BLaER1 treated with 17β-estradiol and CSF1 and Interleukin-3, amounts not matched to agents 10 nM and 100 nM (cell line): ENCODE results near the gene FBXO41.

ENCODE experiments used
- H3K27ac ChIP-seq, 11 experiments: shearing (Covaris generic); formaldehyde crosslinking; 2 replicates each; pipeline ENCODE4 v1.8.1; 2022
- H3K27me3 ChIP-seq, 11 experiments: shearing (Covaris generic); formaldehyde crosslinking; 2 replicates each; pipeline ENCODE4 v1.8.1; 2022
- H3K36me3 ChIP-seq, 11 experiments: shearing (Covaris generic); formaldehyde crosslinking; 2 replicates each; pipeline ENCODE4 v1.8.1; 2022
- H3K4me1 ChIP-seq, 10 experiments: shearing (Covaris generic); formaldehyde crosslinking; 2 replicates each; pipeline ENCODE4 v1.8.1; 2022
- H3K4me2 ChIP-seq, 11 experiments: shearing (Covaris generic); formaldehyde crosslinking; 2 replicates each; pipeline ENCODE4 v1.8.1; 2022
- H3K4me3 ChIP-seq, 10 experiments: shearing (Covaris generic); formaldehyde crosslinking; 2 replicates each; pipeline ENCODE4 v1.8.1; 2022
- H3K9ac ChIP-seq, 11 experiments: shearing (Covaris generic); formaldehyde crosslinking; 2 replicates each; pipeline ENCODE4 v1.8.1; 2022
- H3K9me3 ChIP-seq, 11 experiments: shearing (Covaris generic); formaldehyde crosslinking; replicated peaks in 1 of 11; 2 replicates each; pipeline ENCODE4 v1.8.1; 2022
- H4K20me1 ChIP-seq, 11 experiments: shearing (Covaris generic); formaldehyde crosslinking; 2 replicates each; pipeline ENCODE4 v1.8.1; 2022
- Cebpa-rat ChIP-seq, 11 experiments: shearing (Covaris generic); IDR thresholded peaks; 2 replicates each; pipeline ENCODE4 v1.8.1; 2022

The FBXO41 gene

DNA sequence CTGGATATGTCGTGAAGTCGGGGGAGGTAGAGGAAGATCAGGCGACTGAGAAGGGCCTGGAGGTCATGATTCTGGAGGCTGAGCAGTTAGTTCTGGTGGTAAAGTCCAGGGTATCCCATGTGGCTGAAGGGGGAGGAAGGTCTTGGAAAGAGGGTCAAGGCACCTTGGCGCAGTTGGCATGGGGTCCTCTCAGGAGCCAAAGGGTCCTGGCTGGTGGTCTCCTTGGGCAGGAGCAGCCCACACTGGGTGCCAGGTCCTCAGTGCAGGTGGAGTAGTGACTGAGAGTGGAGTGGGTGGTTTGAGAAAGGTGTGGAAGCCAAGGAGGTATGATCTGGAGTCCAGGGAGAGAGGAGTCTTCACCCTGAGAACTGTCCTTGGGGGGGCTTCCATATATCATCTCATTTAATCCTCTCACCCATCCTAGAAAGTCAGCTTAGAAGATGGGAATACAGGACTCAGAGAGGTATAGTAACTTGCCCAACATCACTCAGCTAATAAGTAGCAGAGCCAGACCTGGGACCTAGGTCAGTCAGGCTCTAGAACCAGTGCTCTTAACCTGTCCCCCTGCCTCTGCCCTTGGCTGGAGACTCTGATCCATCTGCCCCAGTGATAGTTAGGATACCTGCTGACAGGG is 24.5 kb downstream of the FBXO41 start:
- peaks cover 16 to 39% (median 25%) of the 10 kb centered on the region in 10 experiments for H3K4me1 ChIP-seq

DNA sequence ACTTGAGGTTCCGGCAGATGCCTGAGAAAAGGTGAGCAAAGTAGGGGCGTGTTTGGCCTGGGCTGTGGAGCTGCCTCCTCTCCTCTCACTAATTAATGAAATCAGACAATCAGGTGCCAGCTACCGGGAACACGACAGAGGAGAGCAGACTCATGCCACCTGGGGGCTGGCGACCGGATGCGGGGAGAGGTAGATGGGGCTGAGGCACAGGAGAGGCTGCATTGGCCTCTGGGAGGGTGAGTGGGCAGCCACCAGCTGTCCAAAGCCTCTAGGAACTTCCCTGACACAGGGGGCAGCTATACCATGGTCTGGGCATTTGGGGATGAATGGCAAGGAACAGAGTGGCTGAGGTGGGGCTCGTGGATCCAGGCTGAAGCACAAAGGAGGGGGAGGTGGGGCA is 25.0 kb downstream of the FBXO41 start:
- H4K20me1 ChIP-seq = peaks cover 8 to 98% (median 82%) of the 10 kb centered on the region in 11 experiments; a peak in 21 of 22 replicates
- peak overlapping the region in 1 of 11 experiments; percentile 46; a peak in 2 of 22 replicates for H3K9ac ChIP-seq
- H3K27ac ChIP-seq = no peak overlapping the region

More for the DNA sequence above, 24.5 kb downstream of the FBXO41 start:
- Histone ChIP-seq H3K27ac (no peak overlapping the region), H3K4me3 (no peak overlapping the region), H3K27me3 (no peaks in the 10 kb centered on the region), H3K36me3 (peaks cover 68 to 100% (median 93%) of the 10 kb centered on the region in 11 experiments), H4K20me1 (peaks cover 8 to 98% (median 82%) of the 10 kb centered on the region in 11 experiments; a peak in 21 of 22 replicates), H3K4me2 (no peak overlapping the region), H3K9ac (peak overlapping the region in 1 of 11 experiments; percentile 46; a peak in 1 of 22 replicates), H3K9me3 (no peaks in the 10 kb centered on the region)
- no peak for TF ChIP-seq Cebpa-rat (IDR thresholded peaks at IDR 0.05)

DNA sequence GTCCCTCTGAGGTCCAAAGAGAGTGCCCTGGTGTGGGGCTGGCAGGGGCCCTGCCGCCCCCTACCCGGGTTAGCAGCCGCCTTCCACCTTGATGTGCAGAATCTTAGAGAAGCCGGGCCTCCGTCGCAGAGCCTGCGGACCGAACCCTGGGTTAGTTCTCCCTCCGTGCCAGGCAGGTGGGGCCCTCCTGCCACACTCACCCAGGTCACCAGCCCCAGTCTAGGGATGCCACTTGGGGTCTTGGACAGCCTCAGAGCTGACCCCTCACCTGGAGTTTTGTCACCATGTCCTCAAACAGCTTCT is 25.4 kb downstream of the FBXO41 start:
- Histone ChIP-seq H3K27ac (0 out of 22 replicates have a peak overlapping the region, but pooled peaks of 1 of the 11 experiments have one; percentile 23), H3K36me3 (peaks cover 65 to 100% (median 93%) of the 10 kb centered on the region in 11 experiments), H3K4me1 (peaks cover 20 to 49% (median 33%) of the 10 kb centered on the region in 10 experiments), H3K27me3 (no peaks in the 10 kb centered on the region), H3K4me3 (no peak overlapping the region), H3K9me3 (no peaks in the 10 kb centered on the region), H4K20me1 (peaks cover 8 to 98% (median 82%) of the 10 kb centered on the region in 11 experiments; a peak in 21 of 22 replicates), H3K4me2 (peak overlapping the region in 2 of 11 experiments; percentile 38 to 57; a peak in 1 of 22 replicates), H3K9ac (peak overlapping the region in 3 of 11 experiments; percentile 23 to 54 (median 46); a peak in 4 of 22 replicates)
- TF ChIP-seq Cebpa-rat (IDR thresholded peaks at IDR 0.05) = no peak

More for the DNA sequence above, 25.0 kb downstream of the FBXO41 start:
- Histone ChIP-seq H3K4me2 (no peak overlapping the region), H3K4me3 (no peak overlapping the region), H3K36me3 (peaks cover 68 to 100% (median 93%) of the 10 kb centered on the region in 11 experiments), H3K9me3 (no peaks in the 10 kb centered on the region), H3K4me1 (peaks cover 20 to 45% (median 31%) of the 10 kb centered on the region in 10 experiments), H3K27me3 (no peaks in the 10 kb centered on the region)
- TF ChIP-seq Cebpa-rat (IDR thresholded peaks at IDR 0.05) = no peak

DNA sequence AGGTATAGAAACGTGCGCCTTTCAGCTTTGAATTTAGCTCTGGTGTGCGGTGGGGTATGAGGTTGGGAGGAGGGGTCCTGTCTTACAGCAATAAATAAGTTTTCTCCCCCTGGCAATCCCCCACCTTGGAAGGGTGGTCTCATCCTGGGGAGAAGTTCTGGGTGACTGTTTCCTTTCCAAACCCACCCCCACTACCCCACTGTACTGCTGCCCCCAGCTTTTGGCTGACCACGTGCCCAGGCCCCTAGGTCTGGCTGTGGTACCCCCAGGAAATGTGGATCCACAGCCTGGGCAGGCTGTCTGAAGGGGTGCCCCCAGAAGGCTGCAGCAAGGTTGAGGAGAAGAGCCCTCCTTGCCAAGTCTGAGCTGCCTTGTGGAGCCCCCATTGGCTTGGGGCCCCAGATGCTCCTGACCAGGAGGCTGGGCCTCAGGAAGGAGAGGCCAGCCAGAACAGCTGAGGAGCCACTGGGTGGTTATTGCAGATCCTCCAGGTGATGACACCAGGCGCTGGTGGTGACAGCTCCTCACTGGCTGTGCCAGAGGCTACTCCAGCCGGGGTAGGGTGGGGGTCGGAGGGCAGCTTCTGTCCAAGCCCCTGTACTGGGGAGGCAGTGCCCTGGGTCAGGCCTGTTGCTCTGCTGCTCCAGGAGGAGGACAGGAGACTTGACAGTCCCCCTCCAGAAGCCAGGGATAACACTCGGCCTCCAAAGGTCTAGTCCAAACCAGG is 25.9 kb downstream of the FBXO41 start:
- no peak for TF ChIP-seq Cebpa-rat (IDR thresholded peaks at IDR 0.05)
- Histone ChIP-seq H3K27me3 (no peaks in the 10 kb centered on the region), H3K4me1 (peaks cover 20 to 54% (median 36%) of the 10 kb centered on the region in 10 experiments), H3K4me3 (no peak overlapping the region), H3K27ac (peak overlapping the region in 3 of 11 experiments; percentile 7 to 35 (median 29); a peak in 2 of 22 replicates), H3K9ac (peak overlapping the region in 7 of 11 experiments; percentile 8 to 54 (median 21); a peak in 5 of 22 replicates), H3K36me3 (peaks cover 61 to 100% (median 93%) of the 10 kb centered on the region in 11 experiments), H4K20me1 (peaks cover 8 to 98% (median 82%) of the 10 kb centered on the region in 11 experiments; a peak in 21 of 22 replicates), H3K4me2 (peak overlapping the region in 6 of 11 experiments; percentile 6 to 60 (median 41); a peak in 12 of 22 replicates), H3K9me3 (no peaks in the 10 kb centered on the region)

DNA sequence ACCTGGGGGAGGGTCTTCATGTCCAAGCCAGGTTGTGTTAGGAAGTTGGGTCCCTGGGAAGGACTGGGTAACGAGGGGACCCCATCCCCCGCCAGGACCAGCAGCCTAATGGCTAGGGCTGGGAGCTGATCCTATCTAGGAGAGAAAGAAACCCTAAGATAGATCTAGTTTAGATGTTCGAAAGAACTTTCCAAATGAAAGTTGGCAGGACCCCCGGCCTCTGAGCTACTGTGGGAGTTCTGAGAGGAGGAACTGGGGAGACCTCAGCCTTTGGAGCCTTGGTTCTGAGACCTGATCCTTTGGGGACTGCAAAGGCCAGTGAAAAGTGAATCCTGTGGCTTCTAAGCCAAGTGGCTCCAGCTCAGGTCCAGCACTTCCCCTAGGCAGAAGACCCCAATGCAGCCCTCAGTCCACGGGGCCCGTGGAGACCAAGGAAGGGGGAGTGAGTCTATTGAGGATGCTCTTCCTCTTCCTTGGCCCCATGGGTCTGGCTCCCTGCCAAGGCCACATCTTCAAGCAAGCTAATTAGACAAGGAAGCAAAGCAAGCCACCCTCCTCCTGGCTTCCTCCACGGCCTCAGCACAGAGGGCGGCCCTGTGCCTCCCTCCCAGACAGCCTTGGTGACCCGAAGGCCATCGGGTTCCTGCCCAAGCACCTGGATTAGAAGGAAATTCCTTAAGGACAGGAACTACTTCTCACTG is 26.7 kb downstream of the FBXO41 start:
- H3K27ac ChIP-seq = peak overlapping the region in 3 of 11 experiments; percentile 7 to 35 (median 8); a peak in 2 of 22 replicates
- no peaks in the 10 kb centered on the region for H3K27me3 ChIP-seq
- no peaks in the 10 kb centered on the region for H3K9me3 ChIP-seq
- H4K20me1 ChIP-seq = peaks cover 12 to 99% (median 88%) of the 10 kb centered on the region in 11 experiments; a peak in 21 of 22 replicates
- H3K36me3 ChIP-seq = peaks cover 61 to 100% (median 93%) of the 10 kb centered on the region in 11 experiments
- H3K9ac ChIP-seq = peak overlapping the region in 6 of 11 experiments; percentile 11 to 54 (median 22); a peak in 5 of 22 replicates
- H3K4me1 ChIP-seq = peaks cover 20 to 61% (median 40%) of the 10 kb centered on the region in 10 experiments
- H3K4me3 ChIP-seq = no peak overlapping the region
- no peak for TF ChIP-seq Cebpa-rat (IDR thresholded peaks at IDR 0.05)
- peak overlapping the region in 5 of 11 experiments; percentile 6 to 60 (median 44); a peak in 11 of 22 replicates for H3K4me2 ChIP-seq

DNA sequence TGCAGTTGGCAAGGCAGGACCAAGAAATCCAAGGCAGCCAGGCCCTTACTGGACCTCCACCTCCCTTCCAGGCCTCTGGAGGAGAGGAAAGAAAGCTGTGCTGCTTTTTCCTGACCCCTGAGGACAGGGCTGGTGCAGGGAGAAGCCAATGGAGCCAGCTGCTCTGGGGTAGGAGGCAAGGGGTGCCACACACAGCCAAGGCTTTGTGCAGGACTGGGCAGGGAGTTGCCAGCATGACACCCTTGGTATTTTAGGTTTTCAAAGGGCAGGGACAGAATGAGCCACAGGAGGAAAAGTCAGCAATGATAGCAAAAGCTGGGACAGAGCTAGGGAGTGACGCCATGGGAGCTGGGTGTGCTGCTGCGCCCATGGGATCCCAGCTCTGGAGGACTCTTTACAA is 27.3 kb downstream of the FBXO41 start:
- Histone ChIP-seq H3K4me2 (no peak overlapping the region), H3K9ac (no peak overlapping the region), H3K9me3 (no peaks in the 10 kb centered on the region), H3K27ac (peak overlapping the region in 1 of 11 experiments; percentile 8; a peak in 1 of 22 replicates), H3K4me3 (no peak overlapping the region), H4K20me1 (peaks cover 12 to 99% (median 93%) of the 10 kb centered on the region in 11 experiments; a peak in 21 of 22 replicates), H3K27me3 (no peaks in the 10 kb centered on the region), H3K36me3 (peaks cover 61 to 100% (median 93%) of the 10 kb centered on the region in 11 experiments), H3K4me1 (peaks cover 20 to 64% (median 41%) of the 10 kb centered on the region in 10 experiments)
- no peak for TF ChIP-seq Cebpa-rat (IDR thresholded peaks at IDR 0.05)

DNA sequence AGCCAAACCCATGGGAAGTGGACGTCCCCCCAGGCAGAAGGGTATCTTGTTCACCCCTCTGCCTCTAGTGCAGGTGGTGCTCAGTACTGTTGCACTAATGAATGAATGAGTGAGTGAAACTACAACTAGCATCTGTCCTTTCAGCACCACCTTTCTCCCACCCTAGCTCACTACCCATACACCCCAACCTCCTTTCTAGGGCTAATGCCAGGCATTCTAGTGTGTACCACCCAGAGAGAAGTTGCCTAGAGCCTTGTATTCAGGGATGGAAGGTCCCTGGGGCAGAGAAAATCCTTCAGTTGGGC is 27.7 kb downstream of the FBXO41 start:
- peaks cover 20 to 64% (median 41%) of the 10 kb centered on the region in 10 experiments for H3K4me1 ChIP-seq
- H3K36me3 ChIP-seq = peaks cover 59 to 100% (median 93%) of the 10 kb centered on the region in 11 experiments
- H3K4me2 ChIP-seq = no peak overlapping the region
- no peak overlapping the region for H3K4me3 ChIP-seq
- H3K27me3 ChIP-seq = no peaks in the 10 kb centered on the region
- H3K27ac ChIP-seq = no peak overlapping the region
- H4K20me1 ChIP-seq = peaks cover 12 to 100% (median 95%) of the 10 kb centered on the region in 11 experiments; a peak in 21 of 22 replicates
- H3K9ac ChIP-seq = no peak overlapping the region
- H3K9me3 ChIP-seq = no peaks in the 10 kb centered on the region
- TF ChIP-seq Cebpa-rat (IDR thresholded peaks at IDR 0.05) = no peak

DNA sequence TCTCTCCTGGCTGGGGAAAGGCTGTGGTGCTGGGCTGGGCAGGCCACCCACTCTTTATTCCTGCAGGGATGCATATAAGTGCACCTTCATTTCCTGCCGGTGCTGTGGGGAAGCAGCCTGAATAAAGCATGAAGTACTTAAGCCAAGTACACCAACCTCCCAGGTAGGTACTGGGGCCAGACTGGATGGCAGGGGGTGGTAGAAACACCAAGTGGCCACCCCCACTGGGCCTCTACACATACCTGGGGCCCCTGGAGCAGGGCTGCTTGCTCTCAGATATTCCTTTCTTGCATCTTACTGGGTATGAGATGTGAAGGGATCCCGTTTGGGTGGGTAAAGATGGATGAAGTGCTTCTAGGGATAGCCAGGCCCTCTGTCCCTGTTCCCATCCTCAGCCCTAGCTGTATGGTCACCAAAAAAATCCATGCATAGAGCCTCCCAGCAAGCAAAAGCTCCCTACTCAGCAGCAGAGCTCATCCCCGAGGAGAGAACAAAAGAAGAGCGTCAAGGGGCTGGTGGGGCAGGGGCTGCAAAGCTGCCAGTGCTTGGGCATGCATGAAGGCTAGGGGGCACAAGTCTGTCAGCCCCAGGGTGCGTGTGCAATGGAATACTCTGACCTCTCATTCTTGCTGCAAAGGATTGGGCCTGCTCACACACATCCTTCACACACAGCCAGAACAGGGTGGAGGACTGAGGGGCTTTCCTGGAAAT is 28.2 kb downstream of the FBXO41 start:
- Histone ChIP-seq H3K27me3 (no peaks in the 10 kb centered on the region), H3K36me3 (peaks cover 55 to 100% (median 93%) of the 10 kb centered on the region in 11 experiments), H3K4me3 (no peak overlapping the region), H3K9ac (0 out of 22 replicates have a peak overlapping the region, but pooled peaks of 1 of the 11 experiments have one; percentile 23), H3K9me3 (no peaks in the 10 kb centered on the region), H3K4me1 (peaks cover 20 to 64% (median 41%) of the 10 kb centered on the region in 10 experiments), H4K20me1 (peaks cover 12 to 100% (median 94%) of the 10 kb centered on the region in 11 experiments; a peak in 21 of 22 replicates), H3K27ac (peak overlapping the region in 1 of 11 experiments; percentile 23; a peak in 1 of 22 replicates), H3K4me2 (peak overlapping the region in 2 of 11 experiments; percentile 16 to 22; a peak in 1 of 22 replicates)
- no peak for TF ChIP-seq Cebpa-rat (IDR thresholded peaks at IDR 0.05)
